Measurements from ENCODE around the gene CDKN2B.

DNA sequence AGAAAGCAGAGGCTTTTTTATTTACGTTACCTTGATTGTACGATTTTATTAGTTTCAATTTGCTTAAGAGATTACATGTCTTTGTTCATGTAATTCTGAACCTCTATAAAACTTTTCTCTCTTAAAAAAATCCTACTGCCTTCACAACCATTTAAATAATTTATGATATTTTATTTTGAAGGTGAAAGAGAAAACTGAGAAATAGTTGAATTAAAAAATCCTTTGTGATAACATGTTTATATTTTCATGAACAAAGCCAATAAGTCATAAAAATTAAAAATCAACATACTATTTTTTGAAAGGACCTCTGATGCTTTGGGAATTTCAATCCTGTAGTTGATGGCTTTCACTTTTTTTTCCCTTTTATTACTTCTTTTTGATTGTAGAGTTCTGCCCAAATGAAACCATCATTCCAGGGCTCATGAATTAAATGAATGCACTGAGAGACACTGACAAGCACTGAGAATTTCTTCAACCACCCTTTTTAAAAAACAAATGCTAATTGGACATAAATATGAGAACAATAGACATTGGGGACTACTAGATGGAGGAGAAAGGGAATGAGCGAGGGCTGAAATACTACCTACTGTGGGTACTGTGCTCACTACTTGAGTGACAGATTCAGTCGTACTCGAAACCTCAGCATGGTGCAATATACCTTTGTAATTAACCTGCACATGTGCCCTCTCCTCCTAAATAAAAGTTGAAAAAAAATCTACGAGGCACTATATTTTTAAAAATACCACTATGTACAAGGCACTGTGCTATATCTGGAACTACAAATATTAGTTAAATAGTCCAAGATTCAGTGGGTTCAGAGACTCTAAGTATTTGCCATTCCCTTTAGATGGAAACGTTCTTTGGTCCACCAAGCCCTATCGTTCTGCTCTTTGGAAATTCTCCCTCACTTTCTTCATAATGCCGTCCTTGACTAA, 20.8 kb downstream of the CDKN2B start:
- TF ChIP-seq, protein P1, sequence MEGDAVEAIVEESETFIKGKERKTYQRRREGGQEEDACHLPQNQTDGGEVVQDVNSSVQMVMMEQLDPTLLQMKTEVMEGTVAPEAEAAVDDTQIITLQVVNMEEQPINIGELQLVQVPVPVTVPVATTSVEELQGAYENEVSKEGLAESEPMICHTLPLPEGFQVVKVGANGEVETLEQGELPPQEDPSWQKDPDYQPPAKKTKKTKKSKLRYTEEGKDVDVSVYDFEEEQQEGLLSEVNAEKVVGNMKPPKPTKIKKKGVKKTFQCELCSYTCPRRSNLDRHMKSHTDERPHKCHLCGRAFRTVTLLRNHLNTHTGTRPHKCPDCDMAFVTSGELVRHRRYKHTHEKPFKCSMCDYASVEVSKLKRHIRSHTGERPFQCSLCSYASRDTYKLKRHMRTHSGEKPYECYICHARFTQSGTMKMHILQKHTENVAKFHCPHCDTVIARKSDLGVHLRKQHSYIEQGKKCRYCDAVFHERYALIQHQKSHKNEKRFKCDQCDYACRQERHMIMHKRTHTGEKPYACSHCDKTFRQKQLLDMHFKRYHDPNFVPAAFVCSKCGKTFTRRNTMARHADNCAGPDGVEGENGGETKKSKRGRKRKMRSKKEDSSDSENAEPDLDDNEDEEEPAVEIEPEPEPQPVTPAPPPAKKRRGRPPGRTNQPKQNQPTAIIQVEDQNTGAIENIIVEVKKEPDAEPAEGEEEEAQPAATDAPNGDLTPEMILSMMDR (IDR thresholded peaks at IDR 0.05; ENCODE audit: poor library complexity): no peak
- TF ChIP-seq EZH2 (IDR thresholded peaks at IDR 0.05; ENCODE audit: borderline replicate concordance) (no peak), EZH2phosphoT487 (IDR thresholded peaks at IDR 0.05; ENCODE audit: low read depth, severe bottlenecking, unreplicated experiment) (no peak)

All from hepatocyte (in vitro differentiated cells).